ENCODE data around the gene FBXO44. TPM values are rescaled to one million over a fixed set of nuclear protein-coding genes. Genes with fewer than 3 reads are reported as not detected.

Gene FBXO44
- total and polyA plus RNA-seq, 10 of the 15 experiments (the other 5 are each of a cell fraction or from before 2014, with no cell fraction given) = 0.77 to 22.4 (median 8.2) TPM

GRCh38 chr1:11681071-11681771, 26.5 kb downstream of the FBXO44 start, which contains the start of gene MAD2L2:
MAD2L2 (minus strand) TSS chr1:11681148; CDS start chr1:11680601, 547 bp downstream.
- RAD21 ChIA-PET (ENCODE audit: unreplicated experiment) = interaction anchor here (1.4 to 2.4 kb wide), 2 partner anchors 17 to 30 kb away, joined by 4 to 28 read pairs; partner anchors contain the start of gene FBXO6
- ATAC-seq (peak; percentile 97), DNase-seq (ENCODE audit: low read depth, low spot score) (peak; percentile 28), FAIRE-seq (peak; percentile 71)
- Histone ChIP-seq H3K27me3 (replicated peaks in 1 of 2; ENCODE audit: control insufficient read depth in 2 of 2, insufficient read depth in 2 of 2, low read length in 1 of 2) (no peaks in the 10 kb centered on the region), H3K9ac (ENCODE audit: control insufficient read depth, insufficient read depth, low read length) (peak within 1 kb of the TSS; percentile 85), H3K4me3 (peak within 1 kb of the TSS; percentile 93), H3K9me3 (replicated peaks; ENCODE audit: control insufficient read depth, insufficient read depth, low read length) (no peaks in the 10 kb centered on the region), H3K79me2 (ENCODE audit: control insufficient read depth, insufficient read depth, low read length) (peaks cover 2% of the 10 kb centered on the region), H3K36me3 (ENCODE audit: control insufficient read depth in 2 of 2, insufficient read depth in 2 of 2, low read length in 1 of 2) (no peaks in the 10 kb centered on the region; a peak in 1 of 4 replicates), H2AFZ (ENCODE audit: control insufficient read depth, low read depth, low read length) (peak within 1 kb of the TSS; percentile 93), H3K4me2 (ENCODE audit: control insufficient read depth, insufficient read depth) (peak within 1 kb of the TSS; percentile 85), H4K20me1 (ENCODE audit: control insufficient read depth, insufficient read depth) (no peaks in the 10 kb centered on the region), H3K4me1 (ENCODE audit: control insufficient read depth, insufficient read depth, low read length) (no peaks in the 10 kb centered on the region), H3K27ac (ENCODE audit: control insufficient read depth, insufficient read depth) (peak within 1 kb of the TSS; percentile 70)
- SMC1A ChIA-PET (ENCODE audit: uncharacterized antibody, unreplicated experiment) = interaction anchor here (0.8 to 2.3 kb wide), 6 partner anchors 11 to 56 kb away, joined by 3 to 17 read pairs (median 4); partner anchors contain the start of gene FBXO6
- 2% methylated on average over 68 of the region's 71 CpGs for WGBS (ENCODE audit: insufficient coverage, insufficient replicate concordance, low lambda C conversion rate, missing lambda C conversion rate)
- POLR2A ChIA-PET = interaction anchor here (0.8 to 2.5 kb wide), 5 partner anchors 16 to 668 kb away, joined by 3 to 14 read pairs (median 4); partner anchors contain the start of genes CLCN6 and FBXO6
- in situ Hi-C loops (cut with MboI) = no loop called here
- intact Hi-C loops (cut with micrococcal nuclease; ENCODE audit: unreplicated experiment) = loop anchor here (1.0 kb wide), 1 partner anchor 27 kb away; no protein-coding TSS in a partner anchor
- CTCF ChIA-PET = interaction anchor here (0.9 to 2.3 kb wide), 9 partner anchors 9 to 122 kb away, joined by 3 to 17 read pairs (median 4); partner anchors contain the start of gene FBXO6
- BruUV-seq (replicated peaks) = no TSS peak
- TF ChIP-seq SMAD5 (IDR thresholded peaks at IDR 0.05; ENCODE audit: low read depth) = peak; percentile 56; the same call in 1 of the 2 replicates
- no peak for TF ChIP-seq ZNF217 (IDR thresholded peaks at IDR 0.05)
- TF ChIP-seq CBX3 (IDR thresholded peaks at IDR 0.05; ENCODE audit: borderline replicate concordance, low read depth) = no peak
- no peak for TF ChIP-seq KLF5 (IDR thresholded peaks at IDR 0.05; ENCODE audit: partially characterized antibody)
- TF ChIP-seq PML (IDR thresholded peaks at IDR 0.05; ENCODE audit: low read length) = no peak
- TF ChIP-seq MTA3 (IDR thresholded peaks at IDR 0.05; ENCODE audit: borderline replicate concordance, low read length) = no peak
- TF ChIP-seq ZNF592 (IDR thresholded peaks at IDR 0.05) = no peak
- TF ChIP-seq RB1 (IDR thresholded peaks at IDR 0.05; ENCODE audit: borderline replicate concordance) = peak; percentile 77; the same call in 1 of the 2 replicates
- no peak for TF ChIP-seq POU2F2 (IDR thresholded peaks at IDR 0.05; ENCODE audit: borderline replicate concordance, low read depth, low read length)
- peak; percentile 51 for TF ChIP-seq HCFC1 (IDR thresholded peaks at IDR 0.05; ENCODE audit: low read length)
- TF ChIP-seq EGR1 (IDR thresholded peaks at IDR 0.05; ENCODE audit: borderline replicate concordance in 1 of 2, low read depth in 2 of 2, low read length in 2 of 2) = peak; percentile 14 to 97
- peak; percentile 32; the same call in 1 of the 2 replicates for TF ChIP-seq TCF12 (IDR thresholded peaks at IDR 0.05; ENCODE audit: low read depth, low read length)
- TF ChIP-seq SMARCA5 (IDR thresholded peaks at IDR 0.05) = peak; percentile 58; the same call in 1 of the 2 replicates
- no peak for TF ChIP-seq E4F1 (IDR thresholded peaks at IDR 0.05; ENCODE audit: borderline replicate concordance, partially characterized antibody)
- TF ChIP-seq CHD2 (IDR thresholded peaks at IDR 0.05; ENCODE audit: borderline replicate concordance, low read depth, low read length) = peak; percentile 41; the same call in 1 of the 2 replicates
- TF ChIP-seq TARDBP (IDR thresholded peaks at IDR 0.05; ENCODE audit: borderline replicate concordance) = 0 out of 2 replicates have a peak, but pooled peaks have one; percentile 68
- TF ChIP-seq EED (IDR thresholded peaks at IDR 0.05; ENCODE audit: low read depth) = no peak
- TF ChIP-seq RAD51 (IDR thresholded peaks at IDR 0.05) = no peak
- no peak for TF ChIP-seq BRCA1 (IDR thresholded peaks at IDR 0.05; ENCODE audit: low read depth, low read length)

Data from GM12878 (cell line).